Fibroblast of mammary gland (primary cell): ENCODE results near the gene HACD4.
A peak's percentile ranks its signal among the peaks of the same experiment; 100 is the strongest.

Experiments
- DNase-seq: peaks from one replicate; pipeline ENCODE4 v3.0.0-alpha.2; 2010; ENCODE audit warnings: low read depth
- H3K4me3 ChIP-seq: 2 replicates; pipeline ENCODE4 v1.5.1; 2011; ENCODE audit warnings: low read depth, mild to moderate bottlenecking, low read length, moderate library complexity; ENCODE audit not compliant: control insufficient read depth
- CTCF ChIP-seq: conservative IDR thresholded peaks from 2 replicates; pipeline ENCODE4 v1.5.1; 2011; ENCODE audit warnings: low read depth, low read length, inconsistent platforms; ENCODE audit not compliant: control insufficient read depth, insufficient read depth

The HACD4 gene

DNA sequence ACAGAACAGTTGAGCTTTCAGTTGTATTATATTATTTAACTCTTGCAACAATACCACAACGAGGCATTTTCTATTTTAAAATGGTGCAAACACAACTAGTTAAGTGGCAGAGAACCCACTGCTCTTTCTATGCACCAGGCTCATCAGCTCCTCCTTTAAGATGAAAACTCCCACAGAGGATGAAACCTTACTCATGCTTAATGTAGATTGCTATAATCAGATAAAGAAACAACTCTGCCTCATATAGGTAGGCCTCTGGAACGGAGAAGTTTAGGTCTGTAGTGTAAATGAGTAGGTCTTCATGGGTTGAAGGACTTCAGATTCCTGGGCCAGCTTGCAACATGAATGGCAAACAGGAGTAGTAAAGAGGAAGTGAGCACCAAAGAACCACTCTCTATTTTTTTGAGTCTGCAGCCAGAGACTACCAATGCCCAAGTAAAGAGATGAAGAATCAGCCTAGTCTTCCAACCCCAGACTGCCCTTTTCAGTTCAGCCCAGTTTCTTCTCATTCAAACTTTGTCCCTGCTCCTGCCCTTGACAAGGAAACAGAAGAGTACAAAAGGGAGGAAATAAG is 33.9 kb downstream of the HACD4 start:
- DNase-seq: no peak
- no peak overlapping the region for H3K4me3 ChIP-seq
- no peak for TF ChIP-seq CTCF

DNA sequence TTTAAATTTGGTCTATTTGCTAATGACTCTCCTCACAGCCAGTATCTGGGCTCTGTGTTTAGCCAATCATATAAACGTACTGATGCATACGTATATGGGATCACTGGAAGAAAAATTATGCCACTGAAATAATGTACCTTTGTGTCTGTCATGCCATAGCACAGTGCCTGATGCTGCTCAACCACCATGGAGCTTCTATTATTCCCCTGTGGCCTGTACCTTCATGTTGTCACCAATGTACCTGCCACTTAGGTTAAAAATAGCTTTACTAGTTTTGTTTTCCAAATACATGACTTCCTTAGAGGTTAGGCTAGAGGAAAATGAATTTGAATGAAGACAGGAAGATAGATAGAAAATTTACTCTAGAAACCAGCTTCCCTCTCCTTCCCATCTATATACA is 34.6 kb downstream of the HACD4 start:
- H3K4me3 ChIP-seq: no peak overlapping the region
- no peak for TF ChIP-seq CTCF
- DNase-seq: no peak

DNA sequence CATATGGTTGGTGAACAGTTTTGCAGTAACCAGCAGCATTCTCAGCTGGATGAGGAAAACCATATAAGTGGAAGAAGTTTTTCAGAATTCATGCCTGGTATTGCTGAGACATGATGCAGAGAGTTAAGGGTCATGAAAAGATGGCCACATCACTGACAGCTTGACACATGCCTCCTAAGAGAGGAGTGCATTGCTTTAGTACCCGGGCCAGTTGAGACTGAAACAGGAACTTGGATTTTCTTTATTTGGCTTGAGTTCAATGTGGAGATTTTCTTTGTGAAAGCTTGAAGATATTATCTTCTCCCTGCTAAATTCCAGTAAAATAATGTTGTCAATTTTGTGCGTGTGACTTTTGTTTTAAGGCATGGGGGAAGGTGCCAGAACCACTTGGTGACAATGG is 35.8 kb downstream of the HACD4 start:
- DNase-seq: no peak
- no peak overlapping the region for H3K4me3 ChIP-seq
- TF ChIP-seq CTCF: no peak

DNA sequence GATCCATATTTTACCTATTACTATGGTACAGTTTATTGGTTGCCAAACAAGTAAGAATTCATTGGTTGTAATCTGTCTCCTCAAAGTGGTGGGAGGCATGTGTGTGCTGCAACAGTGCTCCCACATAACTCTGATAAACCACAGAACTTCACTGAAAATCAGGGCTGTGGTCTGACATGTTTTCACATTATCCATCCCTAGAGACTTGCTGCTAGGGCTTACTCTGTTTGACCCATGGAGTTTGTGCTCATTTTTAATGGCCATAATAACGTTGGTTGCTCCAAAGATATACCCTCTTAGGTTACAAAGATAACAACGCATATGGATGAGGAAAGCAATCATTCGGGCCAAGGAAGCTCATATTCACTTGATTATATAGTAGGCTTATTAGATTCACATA is 37.0 kb downstream of the HACD4 start:
- no peak overlapping the region for H3K4me3 ChIP-seq
- TF ChIP-seq CTCF: no peak
- no peak for DNase-seq

DNA sequence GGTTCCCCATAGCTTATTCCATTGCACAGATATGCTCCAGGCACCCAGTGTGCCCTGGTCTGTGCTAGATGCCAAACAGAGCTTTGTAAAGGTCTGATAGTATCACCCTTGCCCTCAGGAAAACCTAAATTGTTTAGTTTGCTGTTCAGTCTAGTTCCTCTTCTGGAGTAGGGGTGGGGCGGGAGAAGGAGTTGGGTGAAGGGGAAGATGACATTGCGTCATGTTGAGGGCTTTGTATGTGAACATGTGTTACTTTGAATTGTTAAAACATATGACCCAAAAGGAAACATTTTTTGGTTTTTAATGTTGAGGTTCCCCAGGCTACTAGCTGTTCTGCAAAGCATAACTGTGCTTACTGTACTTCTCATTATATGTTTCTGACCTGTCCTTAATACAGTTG is 40.6 kb downstream of the HACD4 start:
- no peak for TF ChIP-seq CTCF
- no peak overlapping the region for H3K4me3 ChIP-seq
- DNase-seq: no peak

- no peak for TF ChIP-seq CTCF
- no peak overlapping the region for H3K4me3 ChIP-seq
- no peak for DNase-seq
Observed at GRCh38 chr9:20989923-20990341, 41.5 kb downstream of the HACD4 start.

- TF ChIP-seq CTCF: no peak
- H3K4me3 ChIP-seq: no peak overlapping the region
- DNase-seq: peak; percentile 36
Observed at GRCh38 chr9:20988671-20989315, 42.6 kb downstream of the HACD4 start.
